OCI-LY7 (cell line): Measurements from ENCODE around the gene B3GALT6. TPM values are rescaled to one million over a fixed set of nuclear protein-coding genes. Genes with fewer than 3 reads are reported as not detected.

ENCODE experiments used
- BruUV-seq: library from RNA; stranded (reverse); fragments of 400-500 nt; replicated peaks from 2 replicates; lab custom pipeline; 2021; lab: Mats Ljungman, UMichigan
- CTCF ChIA-PET: fragments of 300-600 bp; sonication (Branson Sonifier 250); formaldehyde crosslinking; loops from one replicate; lab custom pipeline; 2022; ENCODE audit warnings: antibody characterized with exemption; ENCODE audit not compliant: unreplicated experiment; lab: Charles Lee
- POLR2A ChIA-PET: fragments of 300-600 bp; sonication (Branson Sonifier 250); formaldehyde crosslinking; loops from one replicate; lab custom pipeline; 2022; ENCODE audit warnings: antibody characterized with exemption; lab: Charles Lee
- DNase-seq: peaks from one replicate; pipeline ENCODE4 v3.0.0-alpha.2; 2015; ENCODE audit warnings: low spot score
- H2AFZ ChIP-seq: fragments of 200-600 bp; sonication (generic), shearing (Covaris generic); 2 replicates; pipeline ENCODE4 v1.6.1; 2014; ENCODE audit warnings: mild to moderate bottlenecking, antibody characterized with exemption, low read length, moderate library complexity
- H3K27ac ChIP-seq: fragments of 200-600 bp; sonication (generic); 2 replicates; pipeline ENCODE4 v1.5.1; 2014; ENCODE audit warnings: mixed run types, low read depth, mild to moderate bottlenecking, moderate library complexity, low read length, inconsistent platforms; ENCODE audit not compliant: poor library complexity, severe bottlenecking
- H3K36me3 ChIP-seq: fragments of 200-600 bp; sonication (generic); 2 replicates; pipeline ENCODE4 v1.6.1; 2014; ENCODE audit warnings: mild to moderate bottlenecking, antibody characterized with exemption, low read length, moderate library complexity, mixed read lengths; ENCODE audit not compliant: insufficient read depth
- H3K4me1 ChIP-seq: fragments of 200-600 bp; sonication (generic); 2 replicates; pipeline ENCODE4 v1.5.1; 2014; ENCODE audit warnings: mild to moderate bottlenecking, low read length; ENCODE audit not compliant: insufficient read depth, poor library complexity, severe bottlenecking
- H3K4me2 ChIP-seq: fragments of 200-600 bp; sonication (generic); 2 replicates; pipeline ENCODE4 v1.6.1; 2014; ENCODE audit warnings: mild to moderate bottlenecking, low read length
- H3K4me3 ChIP-seq: fragments of 200-600 bp; sonication (generic); 2 replicates; pipeline ENCODE4 v1.5.1; 2014; ENCODE audit warnings: mild to moderate bottlenecking, low read depth, low read length; ENCODE audit not compliant: poor library complexity, severe bottlenecking
- H3K79me2 ChIP-seq: fragments of 200-600 bp; sonication (generic); 2 replicates; pipeline ENCODE4 v1.6.1; 2016; ENCODE audit warnings: low read depth, mild to moderate bottlenecking, low read length, moderate library complexity, mixed read lengths; ENCODE audit not compliant: insufficient read depth
- H3K9me2 ChIP-seq: fragments of 200-600 bp; sonication (generic); 2 replicates; pipeline ENCODE4 v1.6.1; 2016; ENCODE audit warnings: mild to moderate bottlenecking, low read length, mixed read lengths; ENCODE audit not compliant: insufficient read depth
- H3K9me3 ChIP-seq: fragments of 200-600 bp; sonication (generic); 2 replicates; pipeline ENCODE4 v1.6.1; 2014; ENCODE audit warnings: mild to moderate bottlenecking, mixed run types, low read length, mixed read lengths
- H4K20me1 ChIP-seq: fragments of 200-600 bp; sonication (generic); 2 replicates; pipeline ENCODE4 v1.6.1; 2014; ENCODE audit warnings: mild to moderate bottlenecking, antibody characterized with exemption, low read length, moderate library complexity, mixed read lengths; ENCODE audit not compliant: insufficient read depth
- CTCF ChIP-seq: fragments of 200-600 bp; sonication (generic); conservative IDR thresholded peaks from 2 replicates; pipeline ENCODE4 v1.5.1; 2014; ENCODE audit warnings: mild to moderate bottlenecking, antibody characterized with exemption, low read length, moderate library complexity, mixed read lengths
- EZH2phosphoT487 ChIP-seq: fragments of 200-600 bp; sonication (generic); IDR thresholded peaks from 2 replicates; pipeline ENCODE4 v1.6.1; 2018; ENCODE audit warnings: low read depth, borderline replicate concordance, mild to moderate bottlenecking, mixed run types, antibody characterized with exemption, low read length, moderate library complexity, mixed read lengths
- intact Hi-C: fragments of 100-400 bp; cut with micrococcal nuclease; formaldehyde crosslinking; loops from one replicate; pipeline ENCODE4 v1.10.0; 2022; ENCODE audit not compliant: unreplicated experiment
- total RNA-seq, 2 experiments: library from RNA; depleted of rRNA in 1 of 2; stranded (reverse); fragments of >200 nt in 1 of 2; shearing (Covaris generic) in 1 of 2; gene quantifications; 2 replicates each; pipeline ENCODE4 v1.2.3, GENCODE V29; 2014 to 2022

Gene B3GALT6
- total RNA-seq, 2 experiments from 2014 or later = 27.1 to 36.2 TPM

GRCh38 chr1:1222575-1223225 lies 9.3 kb upstream of the B3GALT6 start:
- intact Hi-C loops = no loop called here
- H3K4me2 ChIP-seq = no peak overlapping the region
- CTCF ChIA-PET = no interaction called here
- H3K4me3 ChIP-seq = no peak overlapping the region
- H2AFZ ChIP-seq = no peak overlapping the region
- peaks cover 82% of the 10 kb centered on the region for H3K36me3 ChIP-seq
- no peaks in the 10 kb centered on the region for H3K9me2 ChIP-seq
- no peak overlapping the region for H3K27ac ChIP-seq
- H3K9me3 ChIP-seq = no peaks in the 10 kb centered on the region
- H4K20me1 ChIP-seq = no peaks in the 10 kb centered on the region
- no peak for DNase-seq
- no peaks in the 10 kb centered on the region for H3K4me1 ChIP-seq
- no TSS peak for BruUV-seq
- POLR2A ChIA-PET = no interaction called here
- no peaks in the 10 kb centered on the region for H3K79me2 ChIP-seq
- no peak for TF ChIP-seq CTCF

GRCh38 chr1:1223321-1223720 lies 8.7 kb upstream of the B3GALT6 start:
- no peak overlapping the region for H3K4me2 ChIP-seq
- H2AFZ ChIP-seq = no peak overlapping the region
- H4K20me1 ChIP-seq = no peaks in the 10 kb centered on the region
- no TSS peak for BruUV-seq
- H3K36me3 ChIP-seq = peaks cover 82% of the 10 kb centered on the region
- no peaks in the 10 kb centered on the region for H3K4me1 ChIP-seq
- no peaks in the 10 kb centered on the region for H3K9me2 ChIP-seq
- DNase-seq = no peak
- ChIA-PET POLR2A (no interaction called here), CTCF (no interaction called here)
- H3K27ac ChIP-seq = no peak overlapping the region
- intact Hi-C loops = no loop called here
- H3K79me2 ChIP-seq = no peaks in the 10 kb centered on the region
- no peak overlapping the region for H3K4me3 ChIP-seq
- TF ChIP-seq EZH2phosphoT487 = no peak
- TF ChIP-seq CTCF = no peak
- H3K9me3 ChIP-seq = no peaks in the 10 kb centered on the region

- ChIA-PET POLR2A (no interaction called here), CTCF (no interaction called here)
- Histone ChIP-seq H2AFZ (no peak overlapping the region), H3K36me3 (peaks cover 82% of the 10 kb centered on the region), H3K27ac (no peak overlapping the region), H4K20me1 (no peaks in the 10 kb centered on the region), H3K9me2 (no peaks in the 10 kb centered on the region), H3K4me2 (no peak overlapping the region), H3K4me1 (no peaks in the 10 kb centered on the region), H3K9me3 (no peaks in the 10 kb centered on the region), H3K79me2 (peaks cover 6% of the 10 kb centered on the region; the same call in 1 of the 2 replicates), H3K4me3 (no peak overlapping the region)
- TF ChIP-seq CTCF (no peak), EZH2phosphoT487 (no peak)
- BruUV-seq = no TSS peak
- intact Hi-C loops = no loop called here
- no peak for DNase-seq
Observed at GRCh38 chr1:1223891-1224290, 8.1 kb upstream of the B3GALT6 start.
